ENCODE measurements around the gene OSBPL6. TPM values are rescaled to one million over a fixed set of nuclear protein-coding genes. Genes with fewer than 3 reads are reported as not detected.
"Not testable (repeated sequence)": the region's sequence is repeated elsewhere in the genome, so short reads cannot be mapped to it uniquely, and the experiment has no call there.

OSBPL6 gene
- total RNA-seq, result 1 to 10 TPM; 3.1 to 3.7 TPM

DNA sequence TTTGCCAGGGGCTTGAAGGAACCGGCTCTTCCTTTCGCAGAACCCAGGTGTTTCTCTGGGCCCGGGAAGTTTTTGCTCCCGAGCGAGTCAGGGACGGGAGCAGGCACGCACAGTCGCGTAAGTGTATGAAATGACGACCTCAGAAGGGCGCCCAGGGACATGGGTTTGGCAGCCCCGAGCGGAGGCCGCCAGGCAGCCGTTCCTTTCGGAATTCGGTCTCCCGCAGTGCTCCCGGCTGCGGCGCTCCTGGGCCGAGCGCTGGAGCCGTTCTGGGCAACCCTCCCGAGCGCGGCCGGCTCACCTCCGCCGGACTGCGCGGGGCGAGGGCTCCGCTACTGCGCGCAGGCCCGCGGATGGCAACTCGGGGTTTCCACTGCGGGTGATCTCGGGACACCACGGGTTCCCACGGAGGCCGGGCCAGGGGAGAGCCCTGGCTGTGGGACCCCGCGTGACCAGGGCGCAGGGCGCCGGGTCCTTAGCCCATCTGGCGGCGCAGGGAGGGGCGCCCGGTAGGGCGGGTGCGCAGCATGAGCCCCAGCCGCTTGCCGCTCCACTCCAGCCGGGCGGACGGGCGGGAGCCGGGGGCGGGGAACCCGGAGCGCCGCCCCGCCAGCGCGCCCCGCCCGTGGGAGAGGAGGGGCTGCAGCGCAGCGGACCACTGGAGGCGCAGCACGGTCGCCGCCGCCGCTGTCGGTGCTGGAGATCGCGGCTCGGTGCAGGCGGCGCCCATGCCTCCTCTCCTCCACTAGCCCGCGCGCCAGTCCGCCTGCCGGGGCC lies at the start of gene OSBPL6:
Gene OSBPL6 (plus strand): TSS at position 690 of the 777 bp plus-strand sequence. CDS start 111,673 bp downstream, outside the sequence.
- Mint-ChIP-seq H3K4me3 (peak within 1 kb of the TSS; percentile 68), H3K9me3 (no peaks in the 10 kb centered on the region), H3K4me1 (peaks cover 8% of the 10 kb centered on the region), H3K27ac (no peak within 1 kb of the TSS), H3K36me3 (no peaks in the 10 kb centered on the region), H3K27me3 (peaks cover 73% of the 10 kb centered on the region)
- peak; percentile 82 for DNase-seq

DNA sequence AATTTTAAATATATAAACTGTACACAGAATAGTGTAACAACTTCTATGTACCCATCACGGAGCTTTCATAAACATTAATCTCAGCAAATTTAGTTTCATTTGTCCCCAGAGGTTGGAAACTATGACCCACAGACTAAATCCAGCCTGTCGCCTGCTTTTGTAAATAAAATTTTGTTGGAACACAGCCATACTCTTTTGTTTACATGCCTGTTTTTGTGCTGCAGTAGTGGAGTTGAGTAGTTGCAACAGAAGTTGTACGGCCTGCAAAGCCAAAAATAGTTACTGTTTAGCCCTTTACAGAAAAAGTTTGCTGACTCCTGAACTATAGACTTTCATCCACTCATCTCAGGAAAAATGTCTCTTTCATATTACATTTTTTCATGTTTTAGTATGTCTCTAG lies 42.3 kb upstream of the OSBPL6 start:
- Mint-ChIP-seq H3K36me3 (no peaks in the 10 kb centered on the region), H3K27ac (no peak overlapping the region), H3K4me1 (no peaks in the 10 kb centered on the region), H3K27me3 (peaks cover 33% of the 10 kb centered on the region), H3K9me3 (peaks cover 12% of the 10 kb centered on the region), H3K4me3 (no peak overlapping the region)
- DNase-seq, result no peak

DNA sequence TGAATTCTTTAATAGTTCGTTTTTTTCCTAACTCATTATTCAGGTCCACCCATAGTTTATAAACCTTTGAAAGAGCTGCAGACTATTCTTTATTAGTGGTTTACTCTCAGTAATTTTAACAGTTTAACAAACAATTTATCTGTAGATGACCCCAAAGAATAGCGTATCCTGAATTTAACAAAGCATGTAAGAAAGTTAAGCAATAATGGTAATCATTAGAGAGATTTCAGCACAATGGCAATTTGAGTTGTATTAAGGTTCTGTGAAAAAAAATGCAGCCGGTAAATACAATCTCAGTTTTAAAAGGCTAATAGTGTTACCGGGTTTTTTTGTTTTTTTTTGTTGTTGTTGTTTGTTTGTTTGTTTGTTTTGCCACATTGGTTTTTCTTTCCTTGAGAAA lies 41.8 kb upstream of the OSBPL6 start:
- Mint-ChIP-seq H3K27ac (no peak overlapping the region), H3K36me3 (no peaks in the 10 kb centered on the region), H3K9me3 (peaks cover 12% of the 10 kb centered on the region), H3K4me1 (no peaks in the 10 kb centered on the region), H3K4me3 (no peak overlapping the region), H3K27me3 (peaks cover 32% of the 10 kb centered on the region)
- no peak for DNase-seq

GRCh38 chr2:178152977-178153376 lies 41.3 kb upstream of the OSBPL6 start:
- H3K4me3 Mint-ChIP-seq, result no peak overlapping the region
- H3K4me1 Mint-ChIP-seq, result no peaks in the 10 kb centered on the region
- DNase-seq, result no peak
- no peaks in the 10 kb centered on the region for H3K36me3 Mint-ChIP-seq
- H3K27me3 Mint-ChIP-seq, result peaks cover 29% of the 10 kb centered on the region
- peaks cover 12% of the 10 kb centered on the region for H3K9me3 Mint-ChIP-seq
- H3K27ac Mint-ChIP-seq, result no peak overlapping the region

GRCh38 chr2:178153878-178154277 lies 40.4 kb upstream of the OSBPL6 start:
- H3K36me3 Mint-ChIP-seq, H3K4me3 Mint-ChIP-seq, DNase-seq, H3K4me1 Mint-ChIP-seq, H3K27ac Mint-ChIP-seq: not testable (repeated sequence)
- peaks cover 12% of the 10 kb centered on the region for H3K9me3 Mint-ChIP-seq
- H3K27me3 Mint-ChIP-seq, result peaks cover 27% of the 10 kb centered on the region

GRCh38 chr2:178155524-178155923 lies 38.8 kb upstream of the OSBPL6 start:
- Mint-ChIP-seq H3K27me3 (peaks cover 21% of the 10 kb centered on the region), H3K4me1 (no peaks in the 10 kb centered on the region), H3K4me3 (no peak overlapping the region), H3K27ac (no peak overlapping the region), H3K9me3 (peaks cover 12% of the 10 kb centered on the region), H3K36me3 (no peaks in the 10 kb centered on the region)
- DNase-seq, result no peak

DNA sequence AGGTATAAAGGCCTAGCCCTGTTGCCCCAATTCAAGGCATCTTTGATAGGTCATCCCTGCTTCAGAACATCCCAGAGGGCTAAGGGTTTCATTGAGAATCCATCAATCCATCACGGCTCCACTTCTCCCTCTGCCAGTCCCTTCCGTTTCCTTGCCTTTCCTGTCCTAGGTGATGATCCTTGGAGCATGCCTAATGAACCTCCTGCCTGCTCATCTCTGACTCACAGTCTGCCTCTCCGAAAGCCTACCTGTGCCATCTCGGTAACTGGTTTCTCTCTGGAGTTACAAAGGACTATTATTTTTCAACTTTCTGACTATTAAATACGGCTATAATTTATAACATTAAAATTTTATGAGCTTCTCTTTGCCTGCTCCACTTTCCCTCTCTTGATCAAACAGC lies 36.7 kb upstream of the OSBPL6 start:
- Mint-ChIP-seq H3K9me3 (peaks cover 12% of the 10 kb centered on the region), H3K27ac (no peak overlapping the region)

GRCh38 chr2:178159966-178160365 lies 34.3 kb upstream of the OSBPL6 start:
- no peaks in the 10 kb centered on the region for H3K36me3 Mint-ChIP-seq
- peaks cover 27% of the 10 kb centered on the region for H3K27me3 Mint-ChIP-seq
- no peak overlapping the region for H3K4me3 Mint-ChIP-seq
- H3K27ac Mint-ChIP-seq, result no peak overlapping the region
- peaks cover 4% of the 10 kb centered on the region for H3K4me1 Mint-ChIP-seq
- DNase-seq, result no peak
- H3K9me3 Mint-ChIP-seq, result peaks cover 7% of the 10 kb centered on the region

More for the DNA sequence above, 36.7 kb upstream of the OSBPL6 start:
- DNase-seq, result no peak
- H3K27me3 Mint-ChIP-seq, result peaks cover 28% of the 10 kb centered on the region
- H3K36me3 Mint-ChIP-seq, result no peaks in the 10 kb centered on the region
- H3K4me3 Mint-ChIP-seq, result no peak overlapping the region
- H3K4me1 Mint-ChIP-seq, result no peaks in the 10 kb centered on the region

DNA sequence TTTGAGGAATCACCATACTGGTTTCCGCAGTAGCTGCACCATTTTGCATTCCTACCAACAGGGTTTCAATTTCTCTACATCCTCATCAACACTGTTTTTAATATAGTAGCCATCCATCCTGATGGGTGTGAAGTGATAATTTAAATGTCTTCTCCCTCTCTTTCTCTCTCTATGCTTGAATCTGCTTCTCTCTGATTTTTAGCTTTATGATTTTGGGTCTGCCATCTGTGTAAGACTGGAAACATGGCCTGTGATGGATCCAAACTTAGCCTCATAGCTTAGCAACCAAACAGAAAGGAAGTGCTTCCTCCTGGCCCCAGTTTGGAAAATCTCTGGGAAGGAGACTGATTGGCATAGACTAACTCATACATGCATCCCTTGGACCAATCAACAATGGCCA lies 33.7 kb upstream of the OSBPL6 start:
- DNase-seq, result no peak
- Mint-ChIP-seq H3K4me3 (no peak overlapping the region), H3K9me3 (peaks cover under 1% of the 10 kb centered on the region), H3K36me3 (no peaks in the 10 kb centered on the region), H3K27me3 (peaks cover 21% of the 10 kb centered on the region), H3K4me1 (peaks cover 4% of the 10 kb centered on the region), H3K27ac (no peak overlapping the region)

DNA sequence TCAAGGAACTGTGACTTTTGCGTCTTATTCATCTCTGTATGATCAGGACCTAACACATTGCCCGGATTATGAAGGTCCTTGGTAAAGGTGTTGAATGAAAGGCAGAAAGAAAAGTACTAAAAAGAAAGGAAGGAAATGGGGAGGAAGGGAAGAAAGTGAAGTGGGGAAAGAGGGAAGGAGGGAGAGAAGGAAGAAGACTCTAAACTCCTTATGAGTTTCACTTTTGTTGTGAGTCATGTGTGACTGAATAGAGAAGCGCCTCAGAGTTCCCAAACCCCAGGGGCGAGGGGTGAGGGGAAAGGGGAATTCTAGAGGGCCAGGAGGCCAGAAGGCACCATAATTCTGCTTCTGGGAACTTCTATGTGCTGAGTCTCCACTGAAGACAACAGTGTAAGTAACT lies 30.9 kb upstream of the OSBPL6 start:
- Mint-ChIP-seq H3K4me1 (peaks cover 4% of the 10 kb centered on the region), H3K9me3 (no peaks in the 10 kb centered on the region), H3K36me3 (no peaks in the 10 kb centered on the region), H3K27ac (no peak overlapping the region), H3K27me3 (peaks cover 16% of the 10 kb centered on the region), H3K4me3 (no peak overlapping the region)
- no peak for DNase-seq

- Mint-ChIP-seq H3K4me3 (no peak overlapping the region), H3K4me1 (peaks cover 4% of the 10 kb centered on the region), H3K27me3 (peaks cover 16% of the 10 kb centered on the region), H3K36me3 (no peaks in the 10 kb centered on the region), H3K9me3 (no peaks in the 10 kb centered on the region), H3K27ac (no peak overlapping the region)
- DNase-seq, result no peak
Observed at GRCh38 chr2:178163911-178164310, 30.4 kb upstream of the OSBPL6 start.

GRCh38 chr2:178173657-178174056 lies 20.7 kb upstream of the OSBPL6 start:
- no peaks in the 10 kb centered on the region for H3K36me3 Mint-ChIP-seq
- DNase-seq, result no peak
- no peaks in the 10 kb centered on the region for H3K4me1 Mint-ChIP-seq
- no peak overlapping the region for H3K4me3 Mint-ChIP-seq
- peaks cover 22% of the 10 kb centered on the region for H3K27me3 Mint-ChIP-seq
- no peak overlapping the region for H3K27ac Mint-ChIP-seq
- H3K9me3 Mint-ChIP-seq, result no peaks in the 10 kb centered on the region

GRCh38 chr2:178177066-178177679 lies 17.1 kb upstream of the OSBPL6 start:
- no peak overlapping the region for H3K4me3 Mint-ChIP-seq
- H3K27me3 Mint-ChIP-seq, result peaks cover 26% of the 10 kb centered on the region
- H3K4me1 Mint-ChIP-seq, result no peaks in the 10 kb centered on the region
- H3K27ac Mint-ChIP-seq, result no peak overlapping the region
- H3K9me3 Mint-ChIP-seq, result no peaks in the 10 kb centered on the region
- no peak for DNase-seq
- H3K36me3 Mint-ChIP-seq, result no peaks in the 10 kb centered on the region

DNA sequence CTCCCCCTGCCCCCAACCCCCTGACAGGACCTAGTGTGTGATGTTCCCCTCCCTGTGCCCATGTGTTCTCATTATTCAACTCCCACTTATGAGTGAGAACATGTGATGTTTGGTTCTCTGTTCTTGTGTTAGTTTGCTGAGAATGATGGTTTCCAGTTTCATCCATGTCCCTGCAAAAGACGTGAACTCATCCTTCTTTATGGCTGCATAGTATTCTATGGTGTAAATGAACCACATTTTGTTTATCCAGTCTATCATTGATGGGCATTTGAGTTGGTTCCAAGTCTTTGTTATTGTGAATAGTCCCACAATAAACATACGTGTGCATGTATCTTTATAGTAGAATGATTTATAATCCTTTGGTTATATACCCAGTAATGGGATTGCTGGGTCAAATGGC lies 13.7 kb upstream of the OSBPL6 start:
- peaks cover 30% of the 10 kb centered on the region for H3K27me3 Mint-ChIP-seq
- DNase-seq, H3K36me3 Mint-ChIP-seq, H3K9me3 Mint-ChIP-seq, H3K4me3 Mint-ChIP-seq, H3K27ac Mint-ChIP-seq, H3K4me1 Mint-ChIP-seq: not testable (repeated sequence)

DNA sequence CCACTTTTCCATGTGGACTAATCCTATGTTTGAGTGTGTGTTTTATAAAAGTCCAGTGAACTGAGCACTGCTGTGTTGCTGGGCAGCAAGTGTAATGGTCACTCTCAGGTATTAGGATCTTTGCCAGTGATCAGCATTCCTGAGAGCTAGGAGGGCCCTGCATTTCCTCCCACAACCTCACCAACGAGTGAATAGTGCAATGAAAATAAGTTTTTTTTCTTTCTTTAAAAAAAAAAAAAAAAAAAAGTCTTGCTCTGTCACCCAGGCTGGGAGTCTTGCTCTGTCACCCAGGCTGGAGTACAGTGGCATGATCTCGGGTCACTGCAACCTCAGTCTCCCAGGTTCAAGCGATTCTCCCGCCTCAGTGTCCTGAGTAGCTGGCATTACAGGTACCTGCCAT lies 6.5 kb upstream of the OSBPL6 start:
- Mint-ChIP-seq H3K27ac (no peak overlapping the region), H3K4me1 (no peaks in the 10 kb centered on the region), H3K4me3 (no peak overlapping the region), H3K36me3 (no peaks in the 10 kb centered on the region), H3K27me3 (peaks cover 60% of the 10 kb centered on the region), H3K9me3 (no peaks in the 10 kb centered on the region)
- DNase-seq, result no peak

DNA sequence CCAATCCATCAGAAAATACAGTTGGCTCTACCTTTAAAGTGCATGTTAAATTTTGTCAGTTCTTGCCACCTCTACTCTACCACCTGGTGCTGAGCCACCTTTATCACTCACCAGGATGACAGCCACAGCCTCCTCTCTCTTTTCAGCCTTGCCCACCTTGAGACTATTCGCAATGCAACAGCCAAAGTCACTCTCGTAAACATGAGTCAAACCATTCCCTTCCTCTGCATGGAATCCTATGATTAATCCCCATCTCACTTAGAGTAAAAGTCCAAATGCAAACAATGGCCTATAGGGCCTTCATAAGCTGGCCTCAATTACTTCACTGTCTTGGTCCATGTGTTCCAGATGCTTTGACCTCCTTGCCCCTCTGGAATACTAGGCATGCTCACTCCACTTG lies 5.8 kb upstream of the OSBPL6 start:
- Mint-ChIP-seq H3K9me3 (no peaks in the 10 kb centered on the region), H3K27me3 (peaks cover 62% of the 10 kb centered on the region), H3K4me1 (peaks cover under 1% of the 10 kb centered on the region), H3K27ac (no peak overlapping the region), H3K36me3 (no peaks in the 10 kb centered on the region), H3K4me3 (no peak overlapping the region)
- DNase-seq, result no peak

All from activated naive CD8-positive, alpha-beta T cell treated with anti-CD3 and anti-CD28 coated beads for 36 hours (primary cell).